ENCODE measurements around the gene KIF13A.

- TF ChIP-seq CTCF (conservative IDR thresholded peaks at IDR 0.05) (no peak), EZH2 (IDR thresholded peaks at IDR 0.05; ENCODE audit: low read depth) (no peak)
These were observed 173.9 kb downstream of the KIF13A start for GRCh38 chr6:17813542-17813941.
